Dorsolateral prefrontal cortex (tissue), 118 donors: Measurements from ENCODE around the gene NEDD9. TPM values are rescaled to one million over a fixed set of nuclear protein-coding genes. Genes with fewer than 3 reads are reported as not detected.

Experiments
- total RNA-seq, 120 experiments: library from RNA; stranded (reverse); gene quantifications; one replicate each; pipeline versions ENCODE4 v1.2.3 to v1.2.4, GENCODE V29; 2022

NEDD9 gene
- total RNA-seq, 120 experiments from 2014 or later, result 7.7 to 36.0 (median 17.1) TPM

Other genes with a start within 250 kb of the NEDD9 start
- 10 to 100 TPM in 95 of 120 experiments, 1 to 10 TPM in 25; 5.2 to 32.5 (median 12.4) TPM for gene ELOVL2, start 188.4 kb downstream of the NEDD9 start, total RNA-seq
- gene SMIM13, start 138.8 kb downstream of the NEDD9 start, total RNA-seq, result 10 to 100 TPM; 31.0 to 65.1 (median 50.3) TPM
- under 1 TPM in 1 of 120 experiments, not detected in 119; 0.20 TPM for gene ERVFRD-1, start 120.9 kb downstream of the NEDD9 start, total RNA-seq